Measurements from ENCODE around the gene PDZD2. TPM values are rescaled to one million over a fixed set of nuclear protein-coding genes. Genes with fewer than 3 reads are reported as not detected.
"Not testable (repeated sequence)": the region's sequence is repeated elsewhere in the genome, so short reads cannot be mapped to it uniquely, and the experiment has no call there.

PDZD2 gene
- total and polyA plus RNA-seq, 9 donors = 21.2 to 58.2 (median 37.8) TPM

DNA sequence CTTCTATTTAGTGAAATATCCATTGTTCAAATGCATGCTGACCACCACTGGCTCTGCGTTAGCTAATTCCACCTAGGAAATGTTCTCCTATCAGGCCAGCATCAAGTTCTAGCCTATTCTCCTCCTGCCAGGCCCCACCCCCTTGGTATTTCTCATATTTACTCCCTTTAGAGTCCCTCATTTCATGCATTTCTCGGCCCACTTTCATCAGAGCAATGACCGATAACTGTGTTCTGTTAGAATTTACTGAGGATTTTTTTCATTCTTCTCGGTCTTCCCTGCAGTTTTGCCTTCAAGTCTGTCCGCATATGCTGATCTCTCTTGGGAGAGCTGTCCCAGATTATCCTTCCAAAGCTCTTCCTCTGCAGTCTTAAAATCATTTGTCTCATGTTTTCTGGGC is 391.8 kb downstream of the PDZD2 start:
- no peaks in the 10 kb centered on the region for H3K9me3 ChIP-seq
- WGBS, 3 donors = 81 to 92% (median 82%) methylated on average over 5 of the region's 5 CpGs
- no peak overlapping the region for H3K27ac ChIP-seq
- TF ChIP-seq POLR2A (IDR thresholded peaks at IDR 0.05) = no peak
- TF ChIP-seq EP300 (IDR thresholded peaks at IDR 0.05) = no peak
- TF ChIP-seq CTCF (IDR thresholded peaks at IDR 0.05) = no peak
- intact Hi-C loops (cut with DNase I) = no loop called here
- peaks cover 8% of the 10 kb centered on the region for H3K4me1 ChIP-seq (ENCODE audit: insufficient read depth)
- no peak overlapping the region for H3K4me3 ChIP-seq
- no peak for DNase-seq
- no peaks in the 10 kb centered on the region for H3K27me3 ChIP-seq
- H3K36me3 ChIP-seq = no peaks in the 10 kb centered on the region

GRCh38 chr5:32031089-32031488 is 392.2 kb downstream of the PDZD2 start:
- H3K36me3 ChIP-seq = no peaks in the 10 kb centered on the region
- TF ChIP-seq EP300 (IDR thresholded peaks at IDR 0.05) = no peak
- no peak for TF ChIP-seq POLR2A (IDR thresholded peaks at IDR 0.05)
- no peak for TF ChIP-seq CTCF (IDR thresholded peaks at IDR 0.05)
- intact Hi-C loops (cut with DNase I) = no loop called here
- peaks cover 8% of the 10 kb centered on the region for H3K4me1 ChIP-seq (ENCODE audit: insufficient read depth)
- no peak for DNase-seq
- 82 to 90% (median 89%) methylated on average over 4 of the region's 4 CpGs for WGBS, 3 donors
- no peak overlapping the region for H3K27ac ChIP-seq
- H3K27me3 ChIP-seq = no peaks in the 10 kb centered on the region
- H3K9me3 ChIP-seq = no peaks in the 10 kb centered on the region
- no peak overlapping the region for H3K4me3 ChIP-seq

GRCh38 chr5:32038523-32038922 is 399.6 kb downstream of the PDZD2 start:
- Histone ChIP-seq H3K9me3 (peaks cover 0 to 5% of the 10 kb centered on the region in 2 donors), H3K4me3 (no peak overlapping the region), H3K27ac (no peak overlapping the region), H3K4me1 (ENCODE audit: insufficient read depth) (no peaks in the 10 kb centered on the region), H3K36me3 (no peaks in the 10 kb centered on the region), H3K27me3 (no peaks in the 10 kb centered on the region)
- no peak for DNase-seq
- intact Hi-C loops (cut with DNase I) = no loop called here
- TF ChIP-seq EP300 (IDR thresholded peaks at IDR 0.05) (no peak), CTCF (IDR thresholded peaks at IDR 0.05) (no peak), POLR2A (IDR thresholded peaks at IDR 0.05) (no peak)
- WGBS, 3 donors = 79 to 90% (median 85%) methylated on average over 2 of the region's 2 CpGs

- H3K36me3 ChIP-seq; H3K27me3 ChIP-seq; intact Hi-C loops (cut with DNase I); H3K9me3 ChIP-seq; H3K4me3 ChIP-seq; H3K27ac ChIP-seq; H3K4me1 ChIP-seq (ENCODE audit: insufficient read depth); DNase-seq: not testable (repeated sequence)
- WGBS, 3 donors = 95 to 99% (median 98%) methylated on average over 22 of the region's 22 CpGs
Measured at GRCh38 chr5:32039133-32039532, 400.2 kb downstream of the PDZD2 start.

- intact Hi-C loops (cut with DNase I); H3K4me1 ChIP-seq (ENCODE audit: insufficient read depth); H3K27me3 ChIP-seq; DNase-seq; H3K36me3 ChIP-seq; H3K27ac ChIP-seq; H3K4me3 ChIP-seq; H3K9me3 ChIP-seq: not testable (repeated sequence)
- WGBS, 3 donors = 94 to 97% (median 94%) methylated on average over 13 to 26 of the region's 26 CpGs
Measured at GRCh38 chr5:32039601-32040000, 400.7 kb downstream of the PDZD2 start.

DNA sequence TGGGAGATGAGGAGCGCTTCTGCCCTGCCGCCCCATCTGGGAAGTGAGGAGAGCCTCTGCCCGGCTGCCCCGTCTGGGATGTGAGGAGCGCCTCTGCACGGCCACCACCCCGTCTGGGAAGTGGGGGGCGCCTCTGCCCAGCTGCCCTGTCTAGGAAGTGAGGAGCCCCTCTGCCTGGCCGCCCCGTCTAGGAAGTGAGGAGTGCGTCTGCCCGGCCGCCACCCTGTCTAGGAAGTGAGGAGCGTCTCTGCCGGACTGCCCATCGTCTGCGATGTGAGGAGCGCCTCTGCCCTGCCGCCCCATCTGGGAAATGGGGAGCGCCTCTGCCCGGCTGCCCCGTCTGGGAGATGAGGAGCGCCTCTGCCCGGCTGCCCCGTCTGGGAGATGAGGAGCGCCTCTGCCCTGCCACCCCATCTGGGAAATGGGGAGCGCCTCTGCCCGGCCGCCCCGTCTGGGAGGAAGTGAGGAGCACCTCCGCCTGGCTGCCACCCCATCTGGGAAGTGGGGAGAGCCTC is 401.3 kb downstream of the PDZD2 start:
- H3K27me3 ChIP-seq; intact Hi-C loops (cut with DNase I); H3K4me3 ChIP-seq; H3K4me1 ChIP-seq (ENCODE audit: insufficient read depth); H3K36me3 ChIP-seq; H3K27ac ChIP-seq; H3K9me3 ChIP-seq; DNase-seq: not testable (repeated sequence)
- 96 to 97% (median 97%) methylated on average over 28 to 31 of the region's 31 CpGs for WGBS, 3 donors
